CD4-positive, alpha-beta T cell treated with Interleukin-12 subunit alpha and Interleukin-12 subunit beta, for 1 hour (primary cell): ENCODE measurements around the gene DAB2IP.
A peak's percentile ranks its signal among the peaks of the same experiment; 100 is the strongest.
"Not testable (repeated sequence)": the region's sequence is repeated elsewhere in the genome, so short reads cannot be mapped to it uniquely, and the experiment has no call there.

Experiments
- DNase-seq: peaks from one replicate; pipeline ENCODE4 v3.0.0-alpha.2; 2020

The DAB2IP gene

GRCh38 chr9:121627427-121627826, 24.0 kb upstream of the DAB2IP start:
- DNase-seq: no peak

GRCh38 chr9:121628401-121628800, 23.0 kb upstream of the DAB2IP start:
- DNase-seq: no peak

GRCh38 chr9:121631115-121631514, 20.3 kb upstream of the DAB2IP start:
- DNase-seq: no peak

GRCh38 chr9:121631978-121632418, 19.4 kb upstream of the DAB2IP start:
- DNase-seq: no peak

GRCh38 chr9:121633119-121633714, 18.2 kb upstream of the DAB2IP start:
- no peak for DNase-seq

- DNase-seq: no peak
Observed at GRCh38 chr9:121633736-121634135, 17.7 kb upstream of the DAB2IP start.

- no peak for DNase-seq
Observed at GRCh38 chr9:121634329-121635261, 16.8 kb upstream of the DAB2IP start.

- no peak for DNase-seq
Observed at GRCh38 chr9:121635300-121635876, 16.0 kb upstream of the DAB2IP start.

GRCh38 chr9:121636341-121636865, 15.0 kb upstream of the DAB2IP start:
- no peak for DNase-seq

- no peak for DNase-seq
Observed at GRCh38 chr9:121636978-121637712, 14.3 kb upstream of the DAB2IP start.

GRCh38 chr9:121637713-121638220, 13.7 kb upstream of the DAB2IP start:
- DNase-seq: no peak

- DNase-seq: no peak
Observed at GRCh38 chr9:121638399-121638798, 13.0 kb upstream of the DAB2IP start.

- DNase-seq: no peak
Observed at GRCh38 chr9:121638901-121639592, 12.4 kb upstream of the DAB2IP start.

GRCh38 chr9:121639619-121640018, 11.8 kb upstream of the DAB2IP start:
- DNase-seq: no peak

- DNase-seq: peak; percentile 5
Observed at GRCh38 chr9:121640076-121640475, 11.4 kb upstream of the DAB2IP start.

- DNase-seq: no peak
Observed at GRCh38 chr9:121640491-121641223, 10.8 kb upstream of the DAB2IP start.

GRCh38 chr9:121641224-121641611, 10.2 kb upstream of the DAB2IP start:
- DNase-seq: no peak

GRCh38 chr9:121642758-121643157, 8.7 kb upstream of the DAB2IP start:
- DNase-seq: no peak

- DNase-seq: no peak
Observed at GRCh38 chr9:121643473-121643872, 8.0 kb upstream of the DAB2IP start.

GRCh38 chr9:121644040-121644439, 7.4 kb upstream of the DAB2IP start:
- DNase-seq: not testable (repeated sequence)

- DNase-seq: no peak
Observed at GRCh38 chr9:121645003-121645402, 6.4 kb upstream of the DAB2IP start.
